Measurements from ENCODE around the gene ARHGAP44.

The ARHGAP44 gene

DNA sequence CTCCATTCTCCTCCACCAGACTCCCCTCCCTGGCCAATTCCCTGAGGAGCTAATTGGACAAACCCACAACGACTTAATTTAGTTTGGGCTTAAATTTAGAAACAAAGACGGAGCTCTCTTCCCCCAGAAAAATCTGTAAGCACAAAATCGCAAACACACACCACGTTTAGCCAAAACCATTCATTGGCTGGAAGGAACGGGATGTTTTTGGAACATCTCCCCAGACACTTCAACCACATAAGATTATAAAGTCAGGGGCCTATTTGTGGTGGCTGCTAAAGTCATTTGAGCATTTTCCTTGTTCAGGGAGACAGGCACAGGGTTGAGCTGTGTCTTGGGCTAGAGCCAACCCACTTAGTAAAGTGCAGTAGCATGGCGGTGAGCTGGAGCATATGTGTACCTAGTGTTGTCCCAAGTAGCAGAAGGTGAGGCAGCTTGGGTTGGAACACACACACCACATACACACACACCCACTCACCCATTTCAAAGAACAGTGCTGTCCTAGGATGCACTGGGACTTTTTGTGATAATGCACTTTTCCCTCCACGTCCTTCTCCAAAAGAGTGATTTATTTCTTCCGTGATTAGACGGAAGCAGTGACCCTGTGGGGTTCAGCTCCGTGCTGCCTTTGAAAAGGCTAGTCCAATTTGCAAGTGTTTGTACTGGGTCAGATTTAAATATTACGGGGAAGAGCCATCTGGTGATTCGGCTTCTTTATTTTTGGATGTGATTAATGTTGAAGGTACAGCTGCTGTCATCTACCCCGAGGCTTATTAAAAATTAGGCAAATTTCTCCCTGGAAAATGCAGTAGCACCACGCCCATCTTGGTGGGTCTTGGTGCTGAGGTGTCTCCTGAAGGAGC lies 196.4 kb downstream of the ARHGAP44 start:
- H2AFZ ChIP-seq (ENCODE audit: low read depth, low read length) = no peak overlapping the region
- H3K4me1 ChIP-seq (ENCODE audit: low read length) = peaks cover 13% of the 10 kb centered on the region
- H3K9me3 ChIP-seq (ENCODE audit: insufficient read depth, low read length) = no peaks in the 10 kb centered on the region
- H3K4me3 ChIP-seq (ENCODE audit: low read length) = no peak overlapping the region
- no peaks in the 10 kb centered on the region for H4K20me1 ChIP-seq (ENCODE audit: insufficient read depth, low read length)
- no peaks in the 10 kb centered on the region for H3K27me3 ChIP-seq (ENCODE audit: low read depth, low read length)
- H3K27ac ChIP-seq (ENCODE audit: low read length) = no peak overlapping the region
- H3K4me2 ChIP-seq (ENCODE audit: low read length) = no peak overlapping the region
- no peak overlapping the region for H3K9ac ChIP-seq (ENCODE audit: low read length)
- H3K36me3 ChIP-seq (replicated peaks; ENCODE audit: low read depth, low read length) = peaks cover 19% of the 10 kb centered on the region
- no peaks in the 10 kb centered on the region for H3K79me2 ChIP-seq (ENCODE audit: low read length)
- TF ChIP-seq, protein P1, sequence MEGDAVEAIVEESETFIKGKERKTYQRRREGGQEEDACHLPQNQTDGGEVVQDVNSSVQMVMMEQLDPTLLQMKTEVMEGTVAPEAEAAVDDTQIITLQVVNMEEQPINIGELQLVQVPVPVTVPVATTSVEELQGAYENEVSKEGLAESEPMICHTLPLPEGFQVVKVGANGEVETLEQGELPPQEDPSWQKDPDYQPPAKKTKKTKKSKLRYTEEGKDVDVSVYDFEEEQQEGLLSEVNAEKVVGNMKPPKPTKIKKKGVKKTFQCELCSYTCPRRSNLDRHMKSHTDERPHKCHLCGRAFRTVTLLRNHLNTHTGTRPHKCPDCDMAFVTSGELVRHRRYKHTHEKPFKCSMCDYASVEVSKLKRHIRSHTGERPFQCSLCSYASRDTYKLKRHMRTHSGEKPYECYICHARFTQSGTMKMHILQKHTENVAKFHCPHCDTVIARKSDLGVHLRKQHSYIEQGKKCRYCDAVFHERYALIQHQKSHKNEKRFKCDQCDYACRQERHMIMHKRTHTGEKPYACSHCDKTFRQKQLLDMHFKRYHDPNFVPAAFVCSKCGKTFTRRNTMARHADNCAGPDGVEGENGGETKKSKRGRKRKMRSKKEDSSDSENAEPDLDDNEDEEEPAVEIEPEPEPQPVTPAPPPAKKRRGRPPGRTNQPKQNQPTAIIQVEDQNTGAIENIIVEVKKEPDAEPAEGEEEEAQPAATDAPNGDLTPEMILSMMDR (IDR thresholded peaks at IDR 0.05; ENCODE audit: low read depth, low read length) = no peak
- TF ChIP-seq EZH2phosphoT487 (IDR thresholded peaks at IDR 0.05; ENCODE audit: low read depth) = no peak

DNA sequence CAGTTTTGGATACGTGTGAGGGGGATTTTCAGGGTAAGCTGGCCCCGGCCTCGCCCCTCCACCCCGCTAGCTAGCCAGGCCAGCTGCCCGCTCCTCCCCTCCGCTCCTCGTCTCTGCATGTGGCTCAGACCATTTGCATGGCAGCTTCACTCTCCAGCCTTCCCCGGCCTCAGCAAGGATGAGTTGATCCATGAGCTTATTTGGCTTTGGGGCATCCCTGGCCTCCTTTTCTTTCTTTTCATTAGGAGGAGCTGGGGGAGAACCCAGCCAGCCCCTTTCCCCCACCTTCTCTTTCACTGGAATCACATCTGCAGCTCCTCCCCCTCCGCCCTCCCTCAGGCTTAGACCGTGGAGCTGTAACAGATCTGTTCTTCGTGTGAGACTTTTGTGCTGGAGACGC lies 197.8 kb downstream of the ARHGAP44 start:
- no peaks in the 10 kb centered on the region for H3K27me3 ChIP-seq (ENCODE audit: low read depth, low read length)
- H3K9me3 ChIP-seq (ENCODE audit: insufficient read depth, low read length) = no peaks in the 10 kb centered on the region
- H3K4me1 ChIP-seq (ENCODE audit: low read length) = peaks cover 10% of the 10 kb centered on the region
- H3K27ac ChIP-seq (ENCODE audit: low read length) = no peak overlapping the region
- H2AFZ ChIP-seq (ENCODE audit: low read depth, low read length) = no peak overlapping the region
- H3K36me3 ChIP-seq (replicated peaks; ENCODE audit: low read depth, low read length) = peaks cover 22% of the 10 kb centered on the region
- H3K9ac ChIP-seq (ENCODE audit: low read length) = no peak overlapping the region
- no peaks in the 10 kb centered on the region for H4K20me1 ChIP-seq (ENCODE audit: insufficient read depth, low read length)
- no peaks in the 10 kb centered on the region for H3K79me2 ChIP-seq (ENCODE audit: low read length)
- H3K4me2 ChIP-seq (ENCODE audit: low read length) = no peak overlapping the region
- no peak for TF ChIP-seq EZH2phosphoT487 (IDR thresholded peaks at IDR 0.05; ENCODE audit: low read depth)
- TF ChIP-seq, protein P1 (IDR thresholded peaks at IDR 0.05; ENCODE audit: low read depth, low read length) = no peak
- no peak overlapping the region for H3K4me3 ChIP-seq (ENCODE audit: low read length)

DNA sequence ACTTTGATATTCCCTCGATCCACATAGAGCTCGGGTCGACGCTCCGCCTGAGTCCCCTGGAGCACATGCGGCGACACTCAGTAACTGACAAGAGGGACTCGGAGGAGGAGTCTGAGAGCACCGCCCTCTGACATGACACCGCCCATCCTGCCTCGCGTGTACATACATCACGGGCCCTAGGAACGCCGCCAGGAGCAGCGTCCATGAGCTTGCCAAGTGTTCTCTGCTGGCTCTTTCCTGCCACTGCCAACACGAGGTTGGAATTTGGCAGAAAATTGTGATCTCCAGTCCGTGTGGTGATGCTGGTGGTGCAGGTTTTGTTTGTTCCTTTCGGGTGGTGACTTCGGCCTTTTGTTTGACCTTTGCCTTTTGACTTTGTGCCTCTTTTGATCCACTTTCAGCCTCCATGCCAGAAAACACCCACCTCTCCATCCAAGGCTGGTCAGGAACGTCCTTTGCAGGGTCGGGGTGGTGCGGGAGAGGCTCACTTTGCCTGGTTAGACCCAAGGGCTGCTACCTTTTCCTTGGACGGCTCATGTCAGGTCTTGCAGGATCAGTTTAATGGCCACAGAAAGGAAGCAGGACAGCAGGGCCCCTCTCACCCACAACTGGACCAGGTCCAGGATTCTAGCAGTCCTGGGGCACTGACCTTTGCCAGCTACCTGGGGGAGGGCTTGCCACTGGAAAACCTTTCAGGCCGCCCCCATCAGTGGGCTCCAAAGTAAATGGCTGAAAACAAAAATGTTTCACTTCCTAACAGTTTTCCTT lies 200.9 kb downstream of the ARHGAP44 start:
- Histone ChIP-seq H3K27ac (ENCODE audit: low read length) (no peak overlapping the region), H3K9ac (ENCODE audit: low read length) (no peak overlapping the region), H3K4me2 (ENCODE audit: low read length) (no peak overlapping the region), H3K27me3 (ENCODE audit: low read depth, low read length) (no peaks in the 10 kb centered on the region), H3K36me3 (replicated peaks; ENCODE audit: low read depth, low read length) (peaks cover 20% of the 10 kb centered on the region), H2AFZ (ENCODE audit: low read depth, low read length) (no peak overlapping the region), H3K4me1 (ENCODE audit: low read length) (peaks cover 5% of the 10 kb centered on the region), H3K9me3 (ENCODE audit: insufficient read depth, low read length) (no peaks in the 10 kb centered on the region), H3K4me3 (ENCODE audit: low read length) (no peak overlapping the region), H4K20me1 (ENCODE audit: insufficient read depth, low read length) (no peaks in the 10 kb centered on the region), H3K79me2 (ENCODE audit: low read length) (no peaks in the 10 kb centered on the region)
- TF ChIP-seq EZH2phosphoT487 (IDR thresholded peaks at IDR 0.05; ENCODE audit: low read depth) = no peak
- TF ChIP-seq, protein P1 (IDR thresholded peaks at IDR 0.05; ENCODE audit: low read depth, low read length) = no peak

DNA sequence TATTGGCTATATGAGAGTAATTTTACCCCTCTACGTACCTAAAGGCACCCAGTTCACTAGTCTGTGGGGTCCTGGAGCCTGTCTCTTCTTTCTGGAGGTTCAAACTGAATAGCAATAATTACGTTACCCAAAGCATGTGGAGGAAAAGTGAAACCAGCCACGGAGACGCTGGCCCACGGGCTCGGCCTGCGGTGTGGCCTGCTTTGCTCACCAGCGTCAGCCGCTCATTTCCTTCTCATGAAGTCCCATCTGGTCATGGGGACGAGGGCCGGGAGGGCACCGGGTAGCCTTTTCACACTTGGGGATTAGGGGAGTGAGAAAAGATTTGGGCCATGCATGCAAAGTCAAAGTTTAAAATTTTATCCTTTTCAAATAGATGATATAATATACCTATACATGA lies 201.6 kb downstream of the ARHGAP44 start:
- Histone ChIP-seq H4K20me1 (ENCODE audit: insufficient read depth, low read length) (no peaks in the 10 kb centered on the region), H2AFZ (ENCODE audit: low read depth, low read length) (no peak overlapping the region), H3K9me3 (ENCODE audit: insufficient read depth, low read length) (no peaks in the 10 kb centered on the region), H3K9ac (ENCODE audit: low read length) (no peak overlapping the region), H3K4me2 (ENCODE audit: low read length) (no peak overlapping the region), H3K79me2 (ENCODE audit: low read length) (no peaks in the 10 kb centered on the region), H3K36me3 (replicated peaks; ENCODE audit: low read depth, low read length) (peaks cover 20% of the 10 kb centered on the region), H3K27ac (ENCODE audit: low read length) (no peak overlapping the region), H3K4me1 (ENCODE audit: low read length) (peaks cover 5% of the 10 kb centered on the region), H3K27me3 (ENCODE audit: low read depth, low read length) (no peaks in the 10 kb centered on the region), H3K4me3 (ENCODE audit: low read length) (no peak overlapping the region)
- TF ChIP-seq EZH2phosphoT487 (IDR thresholded peaks at IDR 0.05; ENCODE audit: low read depth) = no peak
- TF ChIP-seq, protein P1 (IDR thresholded peaks at IDR 0.05; ENCODE audit: low read depth, low read length) = no peak
